ENCODE measurements around the gene GPX4. TPM values are rescaled to one million over a fixed set of nuclear protein-coding genes. Genes with fewer than 3 reads are reported as not detected.

Gene GPX4
- total RNA-seq, 4 donors from 2014 or later, result 350 to 485 (median 414) TPM

- no peaks in the 10 kb centered on the region for H3K27me3 ChIP-seq
Observed at GRCh38 chr19:1143828-1144399, 40.1 kb downstream of the GPX4 start.

GRCh38 chr19:1144741-1145140 lies 40.9 kb downstream of the GPX4 start:
- peaks cover 7 to 10% of the 10 kb centered on the region in 2 donors for H3K36me3 ChIP-seq
- no peak overlapping the region for H3K4me3 ChIP-seq (replicated peaks in 1 of 3)
- 95 to 97% methylated on average over 1 of the region's 1 CpG for WGBS, 2 donors
- intact Hi-C loops (cut with DNase I), result no loop called here
- H3K27me3 ChIP-seq, result no peaks in the 10 kb centered on the region
- no peak overlapping the region for H3K27ac ChIP-seq
- no peak for DNase-seq
- TF ChIP-seq POLR2A (IDR thresholded peaks at IDR 0.05), result no peak
- TF ChIP-seq, protein P1, sequence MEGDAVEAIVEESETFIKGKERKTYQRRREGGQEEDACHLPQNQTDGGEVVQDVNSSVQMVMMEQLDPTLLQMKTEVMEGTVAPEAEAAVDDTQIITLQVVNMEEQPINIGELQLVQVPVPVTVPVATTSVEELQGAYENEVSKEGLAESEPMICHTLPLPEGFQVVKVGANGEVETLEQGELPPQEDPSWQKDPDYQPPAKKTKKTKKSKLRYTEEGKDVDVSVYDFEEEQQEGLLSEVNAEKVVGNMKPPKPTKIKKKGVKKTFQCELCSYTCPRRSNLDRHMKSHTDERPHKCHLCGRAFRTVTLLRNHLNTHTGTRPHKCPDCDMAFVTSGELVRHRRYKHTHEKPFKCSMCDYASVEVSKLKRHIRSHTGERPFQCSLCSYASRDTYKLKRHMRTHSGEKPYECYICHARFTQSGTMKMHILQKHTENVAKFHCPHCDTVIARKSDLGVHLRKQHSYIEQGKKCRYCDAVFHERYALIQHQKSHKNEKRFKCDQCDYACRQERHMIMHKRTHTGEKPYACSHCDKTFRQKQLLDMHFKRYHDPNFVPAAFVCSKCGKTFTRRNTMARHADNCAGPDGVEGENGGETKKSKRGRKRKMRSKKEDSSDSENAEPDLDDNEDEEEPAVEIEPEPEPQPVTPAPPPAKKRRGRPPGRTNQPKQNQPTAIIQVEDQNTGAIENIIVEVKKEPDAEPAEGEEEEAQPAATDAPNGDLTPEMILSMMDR (IDR thresholded peaks at IDR 0.05), result no peak
- H3K4me1 ChIP-seq, result no peaks in the 10 kb centered on the region
- H3K9me3 ChIP-seq, result no peaks in the 10 kb centered on the region

More at GRCh38 chr19:1143828-1144399, 40.1 kb downstream of the GPX4 start:
- Histone ChIP-seq H3K36me3 (peaks cover 7 to 10% of the 10 kb centered on the region in 2 donors), H3K9me3 (no peaks in the 10 kb centered on the region), H3K4me1 (no peaks in the 10 kb centered on the region), H3K4me3 (replicated peaks in 1 of 3) (no peak overlapping the region), H3K27ac (no peak overlapping the region)
- WGBS, 2 donors, result 96 to 97% methylated on average over 15 to 21 of the region's 33 CpGs
- intact Hi-C loops (cut with DNase I), result no loop called here
- TF ChIP-seq, protein P1 (IDR thresholded peaks at IDR 0.05), result no peak
- no peak for TF ChIP-seq POLR2A (IDR thresholded peaks at IDR 0.05)
- DNase-seq, result no peak

- Histone ChIP-seq H3K27ac (no peak overlapping the region), H3K4me1 (peaks cover 0 to 7% of the 10 kb centered on the region in 2 donors), H3K4me3 (replicated peaks in 1 of 3) (no peak overlapping the region), H3K36me3 (peaks cover 7 to 10% of the 10 kb centered on the region in 2 donors), H3K27me3 (no peaks in the 10 kb centered on the region), H3K9me3 (no peaks in the 10 kb centered on the region)
- intact Hi-C loops (cut with DNase I), result no loop called here
- no peak for DNase-seq
- TF ChIP-seq POLR2A (IDR thresholded peaks at IDR 0.05), result no peak
- TF ChIP-seq, protein P1 (IDR thresholded peaks at IDR 0.05), result no peak
- 92 to 94% methylated on average over 12 to 21 of the region's 26 CpGs for WGBS, 2 donors
Observed at GRCh38 chr19:1145635-1146411, 42.0 kb downstream of the GPX4 start.

DNA sequence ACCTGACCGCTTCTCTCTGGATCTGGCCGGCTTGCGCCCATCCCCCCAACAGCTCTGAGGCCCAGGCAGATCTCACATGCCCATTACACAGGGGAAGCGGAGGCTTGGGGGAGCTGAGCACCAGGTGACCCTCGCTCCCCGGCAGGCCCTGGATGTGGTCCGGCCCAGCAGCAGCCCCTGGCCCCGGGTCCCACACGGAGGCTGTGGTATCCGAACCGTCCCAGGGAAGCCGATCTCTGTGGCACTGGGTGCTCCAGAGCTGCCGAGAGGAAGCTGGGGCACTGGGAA lies 42.6 kb downstream of the GPX4 start:
- Histone ChIP-seq H3K4me3 (replicated peaks in 1 of 3) (no peak overlapping the region), H3K27me3 (no peaks in the 10 kb centered on the region), H3K36me3 (peaks cover 7 to 10% of the 10 kb centered on the region in 2 donors), H3K9me3 (no peaks in the 10 kb centered on the region), H3K4me1 (peaks cover 0 to 12% of the 10 kb centered on the region in 2 donors), H3K27ac (no peak overlapping the region)
- 90 to 100% methylated on average over 1 to 3 of the region's 13 CpGs for WGBS, 2 donors
- intact Hi-C loops (cut with DNase I), result no loop called here
- TF ChIP-seq, protein P1 (IDR thresholded peaks at IDR 0.05), result no peak
- no peak for TF ChIP-seq POLR2A (IDR thresholded peaks at IDR 0.05)
- no peak for DNase-seq

Measured in thyroid gland (tissue), 4 donors.